Stimulated activated CD4-positive, alpha-beta T cell treated with anti-CD3 and anti-CD28 coated beads, Interleukin-4, amount 100 ng/mL, for 24 hours (primary cell): Measurements from ENCODE around the gene PLEKHJ1.

Experiments
- DNase-seq: peaks from one replicate; pipeline ENCODE4 v3.0.0-alpha.2; 2020

Gene PLEKHJ1

DNA sequence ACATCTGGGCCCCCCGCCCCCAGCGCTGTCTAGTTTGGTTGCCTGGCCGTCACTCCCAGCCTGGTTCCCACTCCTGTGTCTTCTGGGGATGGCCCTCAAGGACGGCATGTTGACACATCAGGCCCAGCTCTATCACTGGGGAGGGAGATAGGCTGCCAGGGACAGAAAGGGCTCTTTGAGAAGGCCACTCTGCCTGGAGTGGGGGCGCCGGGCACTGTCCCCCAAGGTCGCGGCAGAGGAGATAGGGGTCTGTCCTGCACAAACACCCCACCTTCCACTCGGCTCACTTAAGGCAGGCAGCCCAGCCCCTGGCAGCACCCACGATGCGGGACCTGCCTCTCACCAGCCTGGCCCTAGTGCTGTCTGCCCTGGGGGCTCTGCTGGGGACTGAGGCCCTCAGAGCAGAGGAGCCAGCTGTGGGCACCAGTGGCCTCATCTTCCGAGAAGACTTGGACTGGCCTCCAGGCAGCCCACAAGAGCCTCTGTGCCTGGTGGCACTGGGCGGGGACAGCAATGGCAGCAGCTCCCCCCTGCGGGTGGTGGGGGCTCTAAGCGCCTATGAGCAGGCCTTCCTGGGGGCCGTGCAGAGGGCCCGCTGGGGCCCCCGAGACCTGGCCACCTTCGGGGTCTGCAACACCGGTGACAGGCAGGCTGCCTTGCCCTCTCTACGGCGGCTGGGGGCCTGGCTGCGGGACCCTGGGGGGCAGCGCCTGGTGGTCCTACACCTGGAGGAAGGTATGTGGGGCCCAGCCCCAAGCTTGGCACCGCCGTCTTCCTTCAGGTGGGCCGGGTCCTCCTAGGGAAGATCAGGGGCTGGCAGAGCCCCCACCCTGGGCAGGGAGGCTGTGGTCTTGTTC lies 13.1 kb upstream of the PLEKHJ1 start, which contains the start of gene AMH:
AMH (plus strand) TSS at position 314 of the 857 bp plus-strand sequence; CDS start at position 324, 10 bp downstream.
- DNase-seq: no peak

DNA sequence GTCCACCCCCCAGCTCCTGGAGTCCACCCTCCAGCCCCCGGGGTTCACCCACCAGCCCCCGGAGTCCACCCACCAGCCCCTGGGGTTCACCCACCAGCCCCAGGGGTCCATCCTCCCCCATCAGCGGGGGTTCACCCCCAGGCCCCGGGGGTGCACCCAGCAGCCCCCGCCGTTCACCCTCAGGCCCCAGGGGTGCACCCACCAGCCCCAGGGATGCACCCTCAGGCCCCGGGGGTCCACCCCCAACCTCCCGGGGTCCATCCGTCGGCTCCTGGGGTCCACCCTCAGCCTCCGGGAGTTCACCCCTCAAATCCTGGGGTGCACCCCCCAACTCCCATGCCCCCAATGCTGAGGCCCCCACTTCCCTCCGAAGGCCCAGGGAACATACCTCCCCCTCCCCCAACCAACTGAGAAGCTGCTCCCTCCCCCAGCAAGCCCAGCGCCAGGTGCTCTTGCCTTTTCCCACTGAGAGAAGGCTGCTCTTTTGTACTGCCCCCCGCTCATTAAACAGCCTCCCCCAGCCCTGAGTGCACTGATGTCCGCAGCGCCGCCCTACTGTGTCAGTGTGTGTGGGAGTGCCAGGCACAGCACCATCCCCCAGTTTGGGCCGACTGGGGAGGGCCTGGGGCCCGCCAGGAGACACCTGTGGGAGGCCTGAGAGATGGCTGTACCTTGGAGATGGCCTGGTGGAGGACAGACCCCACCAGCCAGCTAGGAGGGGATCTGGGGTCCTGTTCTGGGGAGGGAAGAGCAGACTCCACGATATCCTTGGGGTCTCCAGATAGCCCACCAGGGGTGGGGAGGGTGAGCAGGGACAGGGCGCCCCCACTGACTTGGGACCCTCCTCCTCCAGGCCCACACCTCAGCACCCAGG lies 12.2 kb upstream of the PLEKHJ1 start:
- DNase-seq: no peak

- DNase-seq: no peak
These were observed 11.4 kb upstream of the PLEKHJ1 start for GRCh38 chr19:2247433-2248101.

- no peak for DNase-seq
These were observed 10.8 kb upstream of the PLEKHJ1 start for GRCh38 chr19:2246801-2247361.

DNA sequence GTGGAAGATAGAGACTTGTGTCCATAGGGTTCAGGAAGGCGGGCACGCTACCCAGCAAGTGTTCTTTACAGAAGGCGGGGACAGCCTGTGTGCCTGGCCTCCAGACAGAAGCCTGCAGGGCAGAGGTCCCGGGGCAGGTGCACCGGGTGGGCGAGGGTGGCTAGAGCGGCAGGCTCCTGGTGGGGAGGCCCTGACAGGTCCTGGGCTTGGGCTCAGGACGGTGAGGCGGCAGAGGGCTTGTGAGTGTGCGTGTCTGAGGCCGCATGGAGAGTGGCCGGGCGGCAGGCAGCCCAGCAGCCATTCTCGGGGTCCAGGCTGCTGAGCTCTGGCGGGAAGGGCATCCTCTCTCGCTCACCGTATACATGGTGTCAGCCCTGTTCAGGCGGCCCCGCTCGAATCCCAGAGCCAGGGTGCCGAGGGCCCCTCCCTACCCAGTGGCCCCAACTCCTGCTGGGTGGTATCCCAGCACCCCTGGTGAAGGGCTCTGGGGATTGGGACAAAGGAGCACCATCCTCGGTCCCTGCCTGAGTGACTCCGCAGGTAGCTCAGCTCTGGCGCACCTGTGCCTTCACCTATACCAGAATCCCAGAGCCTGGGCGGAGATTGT lies 10.0 kb upstream of the PLEKHJ1 start:
- no peak for DNase-seq

DNA sequence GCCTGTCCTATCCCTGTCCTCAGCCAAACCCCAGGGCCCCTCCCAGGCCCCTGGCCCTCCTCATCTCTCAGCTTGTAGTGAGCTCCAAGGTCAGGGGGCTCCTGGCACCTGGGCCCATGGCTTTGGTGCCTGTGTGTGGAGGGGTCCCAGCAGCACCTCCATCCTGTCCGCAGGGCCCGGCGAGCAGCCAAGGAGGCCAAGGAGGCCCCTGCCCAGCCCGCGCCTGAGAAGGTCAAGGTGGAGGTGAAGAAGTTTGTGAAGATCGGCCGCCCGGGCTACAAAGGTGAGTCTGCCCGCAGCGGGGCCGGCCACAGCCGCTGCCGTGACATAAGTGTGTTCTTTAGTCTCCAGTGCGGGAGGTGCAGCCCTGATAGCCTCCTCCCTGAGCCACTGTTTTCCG lies 9.1 kb upstream of the PLEKHJ1 start:
- DNase-seq: no peak

- DNase-seq: no peak
These were observed 8.4 kb upstream of the PLEKHJ1 start for GRCh38 chr19:2244486-2244885.

- DNase-seq: no peak
These were observed 7.9 kb upstream of the PLEKHJ1 start for GRCh38 chr19:2244125-2244411.

DNA sequence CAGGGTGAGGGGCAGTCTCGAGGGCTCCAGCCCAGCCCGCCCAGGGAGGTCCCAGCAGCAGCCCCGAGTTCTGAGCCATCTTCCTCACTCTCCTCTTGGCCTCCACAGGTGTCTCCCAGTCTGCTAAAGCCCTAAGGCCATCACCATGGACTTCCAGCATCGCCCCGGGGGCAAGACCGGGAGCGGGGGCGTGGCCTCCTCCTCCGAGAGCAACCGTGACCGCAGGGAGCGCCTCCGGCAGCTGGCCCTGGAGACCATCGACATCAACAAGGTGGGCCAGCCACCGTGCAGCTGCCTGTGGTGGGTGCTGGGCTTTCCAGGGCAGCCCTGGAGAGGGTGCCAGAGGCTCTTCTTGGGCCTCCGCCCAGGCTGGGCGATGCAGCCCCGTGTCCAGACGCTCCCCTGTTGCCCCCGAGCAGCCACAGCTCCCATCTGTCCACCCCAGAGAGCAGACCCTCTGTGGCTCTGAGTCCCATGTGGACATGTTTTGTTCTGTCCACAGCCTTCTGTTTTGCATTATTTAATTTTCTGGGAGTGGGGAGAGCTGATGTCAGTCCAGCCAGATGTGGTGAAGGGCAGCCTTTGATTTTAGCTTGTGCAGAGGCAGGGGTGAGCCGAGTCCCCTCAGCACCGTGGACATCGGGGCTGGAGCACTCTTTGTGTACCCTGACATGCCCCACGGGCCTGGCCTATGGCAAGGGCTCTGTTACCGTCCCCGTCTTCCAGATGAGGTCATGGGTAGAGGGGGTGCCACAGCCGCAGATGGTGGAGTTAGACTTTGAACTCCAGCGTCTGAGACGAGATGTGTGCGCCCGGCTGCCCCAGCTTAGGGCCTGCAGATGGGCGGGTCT lies 7.4 kb upstream of the PLEKHJ1 start:
- DNase-seq: no peak

DNA sequence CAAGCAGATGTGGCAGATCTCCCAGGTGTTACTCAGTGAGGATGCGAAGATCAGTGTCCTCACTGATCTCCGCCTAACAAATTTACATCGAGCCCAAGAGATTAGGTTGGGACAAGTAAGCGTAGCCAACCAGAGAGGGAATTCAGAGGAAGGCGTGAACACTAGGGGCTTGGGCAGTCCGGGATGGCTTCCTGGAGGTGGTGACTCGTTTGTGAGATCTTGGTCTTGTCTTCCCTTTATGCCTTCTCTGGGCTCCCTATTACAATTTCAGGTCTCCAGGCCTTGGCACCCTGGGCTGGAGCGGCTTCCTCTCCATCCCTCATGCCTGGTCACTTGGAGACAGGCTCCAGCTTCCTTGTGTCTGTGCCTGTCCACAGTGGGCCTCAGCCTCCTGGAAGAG lies 6.7 kb upstream of the PLEKHJ1 start:
- no peak for DNase-seq

DNA sequence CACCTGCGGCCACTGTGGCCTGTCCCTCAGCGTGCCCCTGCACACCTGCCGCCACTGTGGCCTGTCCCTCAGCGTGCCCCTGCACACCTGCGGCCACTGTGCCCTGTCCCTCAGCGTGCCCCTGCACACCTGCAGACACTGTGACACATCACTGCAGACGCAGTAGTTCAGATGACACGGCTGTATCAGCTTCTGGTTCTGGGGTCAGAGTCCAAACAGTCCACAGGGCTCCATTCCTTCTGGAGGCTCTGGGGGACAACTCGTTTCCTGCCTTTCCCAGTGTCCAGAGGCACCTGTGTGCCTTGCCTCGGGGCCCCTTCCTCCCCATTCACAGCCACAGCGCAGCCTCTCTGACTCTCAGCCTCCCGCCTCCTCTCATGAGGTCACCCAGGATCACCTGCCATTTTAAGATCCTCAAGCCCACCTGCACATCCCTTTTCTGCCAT lies 6.0 kb upstream of the PLEKHJ1 start:
- no peak for DNase-seq

DNA sequence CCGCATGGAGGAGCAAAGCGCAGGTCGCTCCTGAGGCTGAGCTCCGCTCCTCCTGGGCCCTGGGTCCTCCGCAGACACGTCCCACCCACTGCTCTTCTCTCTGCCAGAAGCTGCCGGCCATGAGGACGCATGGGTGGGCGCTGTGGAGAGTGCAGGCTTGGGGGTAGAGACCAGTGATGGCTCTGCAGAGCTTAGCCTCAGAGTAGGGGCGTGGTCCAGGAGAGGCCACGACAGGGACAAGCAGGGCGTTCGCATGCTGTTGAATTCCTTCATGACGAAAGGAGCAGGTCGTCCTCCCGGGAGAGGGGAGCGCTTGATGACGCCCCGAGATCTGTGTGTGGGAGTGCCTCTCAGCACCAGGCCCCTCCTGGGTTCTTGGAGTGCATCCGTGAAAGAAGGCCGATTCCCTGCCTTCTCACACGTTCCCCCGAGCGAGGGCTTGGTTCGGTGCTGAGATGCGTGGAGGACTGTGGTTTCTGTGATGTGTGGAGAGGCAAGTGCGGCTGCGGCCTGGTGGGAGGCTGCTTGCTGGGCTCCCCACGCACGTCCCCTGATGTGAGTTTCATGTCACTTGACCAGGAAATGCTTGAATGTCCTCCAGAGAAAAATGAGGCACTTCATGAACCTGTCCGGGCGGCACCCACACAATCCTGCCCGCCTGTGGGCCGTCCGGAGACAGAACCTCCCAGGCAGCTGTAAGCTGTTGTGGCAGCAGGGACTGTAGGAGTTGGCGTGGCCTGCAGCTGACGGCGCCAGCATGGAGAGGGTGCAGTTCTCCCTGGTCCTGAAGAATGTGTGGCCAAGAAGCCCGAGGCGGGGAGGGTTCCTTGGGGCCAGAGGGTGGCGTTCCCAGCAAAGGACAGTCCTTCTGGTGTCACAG lies 5.0 kb upstream of the PLEKHJ1 start:
- no peak for DNase-seq

GRCh38 chr19:2239771-2240770 lies 3.9 kb upstream of the PLEKHJ1 start:
- DNase-seq: peak; percentile 33

DNA sequence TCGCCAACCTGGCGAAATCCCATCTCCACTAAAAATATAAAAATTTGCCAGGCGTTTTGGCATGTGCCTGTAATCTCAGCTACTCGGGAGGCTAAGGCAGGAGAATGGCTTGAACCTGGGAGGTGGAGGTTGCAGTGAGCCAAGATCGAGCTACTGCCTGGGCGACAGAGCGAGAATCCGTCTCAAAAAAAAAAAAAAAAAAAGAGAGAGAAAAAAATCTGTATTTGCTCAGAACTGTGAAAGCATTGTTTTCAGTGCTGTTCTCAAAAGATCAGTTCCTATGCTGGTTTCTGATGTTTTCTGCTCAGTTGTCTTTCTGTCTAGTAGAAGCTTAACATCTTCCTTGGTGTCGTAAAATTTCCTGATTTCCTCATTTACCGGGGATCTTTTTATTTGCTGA lies 3.0 kb upstream of the PLEKHJ1 start:
- DNase-seq: no peak

- no peak for DNase-seq
These were observed 1.7 kb upstream of the PLEKHJ1 start for GRCh38 chr19:2237869-2238153.

GRCh38 chr19:2237051-2237868 lies 1.1 kb upstream of the PLEKHJ1 start:
- no peak for DNase-seq

- no peak for DNase-seq
These were observed 140 bp downstream of the PLEKHJ1 start for GRCh38 chr19:2236064-2236313.

- no peak for DNase-seq
These were observed 607 bp downstream of the PLEKHJ1 start for GRCh38 chr19:2235381-2236063.
